Hepatocyte (in vitro differentiated cells): ENCODE measurements around the gene VPS11.

Source experiments
- CTCF ChIP-seq: fragments of 200-600 bp; sonication (generic); IDR thresholded peaks from 2 replicates; pipeline ENCODE4 v1.5.1; 2016; ENCODE audit warnings: antibody characterized with exemption, mild to moderate bottlenecking; ENCODE audit not compliant: poor library complexity
- EZH2 ChIP-seq: fragments of 200-600 bp; sonication (generic); IDR thresholded peaks from 2 replicates; pipeline ENCODE4 v1.6.1; 2016; ENCODE audit warnings: antibody characterized with exemption, mild to moderate bottlenecking, borderline replicate concordance

- TF ChIP-seq CTCF (no peak), EZH2 (no peak)
Observed at GRCh38 chr11:119041821-119042514, 25.6 kb upstream of the VPS11 start.
